Mammary epithelial cell (primary cell): ENCODE measurements around the gene KLHDC8B.

Experiments
- EZH2 ChIP-seq: IDR thresholded peaks from 2 replicates; pipeline ENCODE4 v1.6.1; 2012; ENCODE audit warnings: low read length, inconsistent platforms, borderline replicate concordance
- TF ChIP-seq, protein P1 (sequence below), 2 donors: IDR thresholded peaks in 1 of 2; conservative IDR thresholded peaks in 1 of 2; 2 replicates each; pipeline ENCODE4 v1.5.1; 2011 to 2012; ENCODE audit warnings: inconsistent platforms in 2 of 2, low read length in 2 of 2, mild to moderate bottlenecking in 2 of 2, control low read depth in 1 of 2, low read depth in 1 of 2; ENCODE audit not compliant: insufficient read depth in 1 of 2; ENCODE audit errors: extremely low read depth in 1 of 2

DNA sequence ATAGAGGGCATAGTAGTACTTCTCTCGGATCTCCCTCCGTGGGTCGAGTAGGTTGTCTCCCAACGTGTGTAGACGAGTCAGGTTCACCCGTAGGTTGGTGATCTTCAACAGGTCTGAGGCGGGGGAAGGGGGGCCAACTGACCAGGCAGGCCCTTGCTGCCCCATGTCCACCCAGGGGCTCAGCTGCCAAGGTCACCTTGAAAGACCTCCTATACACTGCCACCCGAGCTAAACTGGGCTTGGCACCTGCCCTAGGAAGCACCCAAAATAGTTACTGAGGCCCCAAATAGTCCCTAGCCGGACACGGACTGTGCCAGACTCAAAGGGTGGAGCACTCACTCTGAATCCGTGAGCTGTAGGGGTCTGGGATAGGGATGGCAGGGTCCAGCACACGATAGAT, 40.4 kb upstream of the KLHDC8B start:
- no peak for TF ChIP-seq EZH2
- TF ChIP-seq, protein P1, sequence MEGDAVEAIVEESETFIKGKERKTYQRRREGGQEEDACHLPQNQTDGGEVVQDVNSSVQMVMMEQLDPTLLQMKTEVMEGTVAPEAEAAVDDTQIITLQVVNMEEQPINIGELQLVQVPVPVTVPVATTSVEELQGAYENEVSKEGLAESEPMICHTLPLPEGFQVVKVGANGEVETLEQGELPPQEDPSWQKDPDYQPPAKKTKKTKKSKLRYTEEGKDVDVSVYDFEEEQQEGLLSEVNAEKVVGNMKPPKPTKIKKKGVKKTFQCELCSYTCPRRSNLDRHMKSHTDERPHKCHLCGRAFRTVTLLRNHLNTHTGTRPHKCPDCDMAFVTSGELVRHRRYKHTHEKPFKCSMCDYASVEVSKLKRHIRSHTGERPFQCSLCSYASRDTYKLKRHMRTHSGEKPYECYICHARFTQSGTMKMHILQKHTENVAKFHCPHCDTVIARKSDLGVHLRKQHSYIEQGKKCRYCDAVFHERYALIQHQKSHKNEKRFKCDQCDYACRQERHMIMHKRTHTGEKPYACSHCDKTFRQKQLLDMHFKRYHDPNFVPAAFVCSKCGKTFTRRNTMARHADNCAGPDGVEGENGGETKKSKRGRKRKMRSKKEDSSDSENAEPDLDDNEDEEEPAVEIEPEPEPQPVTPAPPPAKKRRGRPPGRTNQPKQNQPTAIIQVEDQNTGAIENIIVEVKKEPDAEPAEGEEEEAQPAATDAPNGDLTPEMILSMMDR (conservative IDR thresholded peaks at IDR 0.05 in 1 of 2, IDR thresholded peaks at IDR 0.05 in 1 of 2; ENCODE audit: extremely low read depth in 1 of 2, insufficient read depth in 1 of 2, low read depth in 1 of 2, low read length in 2 of 2), result no peak
